HG03342 (cell line): ENCODE measurements around the gene MMP2.

ENCODE experiments used
- ATAC-seq: cut with Tn5 transposase; IDR thresholded peaks from one replicate; pipeline ENCODE4 v1.9.1; 2021; ENCODE audit warnings: mild to moderate bottlenecking, moderate library complexity; ENCODE audit not compliant: unreplicated experiment

The MMP2 gene

GRCh38 chr16:55478827-55479429, at the start of gene MMP2:
TSS of gene MMP2 (plus strand) at chr16:55479198. CDS start at chr16:55479480, 282 bp downstream.
- no peak for ATAC-seq

- no peak for ATAC-seq
Measured at GRCh38 chr16:55433030-55433429, 46.0 kb upstream of the MMP2 start.

- no peak for ATAC-seq
Measured at GRCh38 chr16:55433535-55433934, 45.5 kb upstream of the MMP2 start.

- no peak for ATAC-seq
Measured at GRCh38 chr16:55434000-55434399, 45.0 kb upstream of the MMP2 start.

- no peak for ATAC-seq
Measured at GRCh38 chr16:55435387-55435786, 43.6 kb upstream of the MMP2 start.

- ATAC-seq = no peak
Measured at GRCh38 chr16:55436587-55436986, 42.4 kb upstream of the MMP2 start.

- no peak for ATAC-seq
Measured at GRCh38 chr16:55437625-55438024, 41.4 kb upstream of the MMP2 start.

- ATAC-seq = no peak
Measured at GRCh38 chr16:55438281-55438680, 40.7 kb upstream of the MMP2 start.

GRCh38 chr16:55439101-55439690, 39.8 kb upstream of the MMP2 start:
- ATAC-seq = no peak

GRCh38 chr16:55443434-55444346, 35.3 kb upstream of the MMP2 start:
- no peak for ATAC-seq

GRCh38 chr16:55444754-55445485, 34.1 kb upstream of the MMP2 start:
- ATAC-seq = no peak

- no peak for ATAC-seq
Measured at GRCh38 chr16:55447231-55447630, 31.8 kb upstream of the MMP2 start.

- ATAC-seq = no peak
Measured at GRCh38 chr16:55452996-55453395, 26.0 kb upstream of the MMP2 start.

- ATAC-seq = no peak
Measured at GRCh38 chr16:55453909-55454308, 25.1 kb upstream of the MMP2 start.

GRCh38 chr16:55454861-55455260, 24.1 kb upstream of the MMP2 start:
- ATAC-seq = no peak

- ATAC-seq = no peak
Measured at GRCh38 chr16:55462241-55462640, 16.8 kb upstream of the MMP2 start.

- ATAC-seq = no peak
Measured at GRCh38 chr16:55464375-55464774, 14.6 kb upstream of the MMP2 start.

- ATAC-seq = peak; percentile 96
Measured at GRCh38 chr16:55465077-55465896, 13.7 kb upstream of the MMP2 start.

GRCh38 chr16:55466209-55466608, 12.8 kb upstream of the MMP2 start:
- no peak for ATAC-seq

GRCh38 chr16:55467898-55468297, 11.1 kb upstream of the MMP2 start:
- ATAC-seq = no peak
